ENCODE data around the gene ASCC1. TPM values are rescaled to one million over a fixed set of nuclear protein-coding genes. Genes with fewer than 3 reads are reported as not detected.

Gene ASCC1
- total RNA-seq, 2 experiments from 2014 or later, result 16.5 to 19.0 TPM

DNA sequence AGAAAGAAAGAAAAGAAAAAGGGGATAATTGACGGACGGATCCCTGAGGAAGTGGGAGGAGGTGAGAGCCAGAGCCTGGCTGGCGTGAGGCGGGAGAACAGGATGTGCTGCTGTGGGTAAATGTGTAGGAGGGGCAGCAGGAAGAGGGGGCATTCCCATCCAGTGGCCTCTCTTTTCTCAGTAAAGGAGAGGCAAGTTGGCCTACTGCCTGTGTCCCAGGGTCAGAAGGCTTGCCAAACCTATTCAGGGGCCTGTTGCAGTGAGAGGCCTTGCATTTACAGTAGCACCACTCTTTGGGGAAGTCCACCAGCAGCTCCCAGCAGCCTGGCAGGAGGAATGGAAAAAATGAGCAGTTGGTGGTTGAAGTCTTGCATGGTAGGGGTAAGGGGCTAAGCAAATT is 26.6 kb upstream of the ASCC1 start:
- peaks cover 9% of the 10 kb centered on the region for H3K36me3 Mint-ChIP-seq (ENCODE audit: low read depth)
- intact Hi-C loops (cut with DNase I, micrococcal nuclease), result loop anchor here in 1 of 2 experiments (5.0 kb wide), 1 partner anchor 95 kb away; no protein-coding TSS in a partner anchor
- Histone ChIP-seq H3K36me3 (ENCODE audit: insufficient read depth, low read length) (peaks cover 2% of the 10 kb centered on the region), H3K9me3 (ENCODE audit: control insufficient read depth in 1 of 2, insufficient read depth in 1 of 2, low read length in 2 of 2) (no peaks in the 10 kb centered on the region), H3K27me3 (ENCODE audit: control insufficient read depth in 1 of 2, insufficient read depth in 2 of 2, low read length in 2 of 2) (no peaks in the 10 kb centered on the region), H3K27ac (ENCODE audit: low read depth in 1 of 2, low read length in 2 of 2) (no peak overlapping the region), H3K4me3 (ENCODE audit: low read length) (no peak overlapping the region), H3K4me1 (ENCODE audit: insufficient read depth, low read length) (peaks cover 69% of the 10 kb centered on the region)
- H3K4me1 Mint-ChIP-seq (ENCODE audit: low read depth), result peaks cover 78% of the 10 kb centered on the region
- POLR2A ChIA-PET, result interaction anchor here (1.0 to 2.1 kb wide), 3 partner anchors 26 to 112 kb away, joined by 3 to 6 read pairs (median 4); partner anchors contain the start of genes ASCC1 and DNAJB12
- no peak for ATAC-seq (ENCODE audit: poor library complexity)
- H3K9me3 Mint-ChIP-seq, result no peaks in the 10 kb centered on the region
- TF ChIP-seq, protein P1, sequence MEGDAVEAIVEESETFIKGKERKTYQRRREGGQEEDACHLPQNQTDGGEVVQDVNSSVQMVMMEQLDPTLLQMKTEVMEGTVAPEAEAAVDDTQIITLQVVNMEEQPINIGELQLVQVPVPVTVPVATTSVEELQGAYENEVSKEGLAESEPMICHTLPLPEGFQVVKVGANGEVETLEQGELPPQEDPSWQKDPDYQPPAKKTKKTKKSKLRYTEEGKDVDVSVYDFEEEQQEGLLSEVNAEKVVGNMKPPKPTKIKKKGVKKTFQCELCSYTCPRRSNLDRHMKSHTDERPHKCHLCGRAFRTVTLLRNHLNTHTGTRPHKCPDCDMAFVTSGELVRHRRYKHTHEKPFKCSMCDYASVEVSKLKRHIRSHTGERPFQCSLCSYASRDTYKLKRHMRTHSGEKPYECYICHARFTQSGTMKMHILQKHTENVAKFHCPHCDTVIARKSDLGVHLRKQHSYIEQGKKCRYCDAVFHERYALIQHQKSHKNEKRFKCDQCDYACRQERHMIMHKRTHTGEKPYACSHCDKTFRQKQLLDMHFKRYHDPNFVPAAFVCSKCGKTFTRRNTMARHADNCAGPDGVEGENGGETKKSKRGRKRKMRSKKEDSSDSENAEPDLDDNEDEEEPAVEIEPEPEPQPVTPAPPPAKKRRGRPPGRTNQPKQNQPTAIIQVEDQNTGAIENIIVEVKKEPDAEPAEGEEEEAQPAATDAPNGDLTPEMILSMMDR (IDR thresholded peaks at IDR 0.05), result no peak
- peak overlapping the region; percentile 23 for H3K4me3 Mint-ChIP-seq
- CTCF ChIA-PET, result no interaction called here
- H3K27ac Mint-ChIP-seq, result peak overlapping the region; percentile 96
- no peak for DNase-seq
- H3K27me3 Mint-ChIP-seq, result no peaks in the 10 kb centered on the region

DNA sequence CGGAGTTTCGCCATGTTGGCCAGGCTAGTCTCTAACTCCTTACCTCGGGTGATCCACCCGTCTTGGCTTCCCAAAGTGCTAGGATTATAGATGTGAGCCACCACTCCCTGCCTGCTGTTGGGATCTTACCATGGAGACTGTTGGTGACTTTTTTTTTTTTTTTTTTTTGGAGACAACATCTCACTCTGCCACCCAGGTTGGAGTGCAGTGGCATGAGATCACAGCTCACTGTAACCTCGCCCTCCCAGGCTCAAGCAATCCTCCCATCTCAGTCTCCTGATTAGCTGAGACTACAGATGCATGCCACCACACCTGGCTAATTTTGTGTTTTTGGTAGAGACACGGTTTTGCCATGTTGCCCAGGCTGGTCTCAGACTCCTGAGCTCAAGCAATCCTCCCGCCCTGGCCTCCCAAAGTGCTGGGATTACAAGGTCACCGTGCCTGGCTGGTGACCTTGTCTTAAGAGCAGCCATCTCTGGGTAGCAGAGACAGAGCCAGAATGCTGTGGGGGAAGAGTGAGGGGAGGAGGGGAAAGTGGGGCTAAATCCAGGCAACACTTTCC is 25.7 kb upstream of the ASCC1 start:
- no peaks in the 10 kb centered on the region for H3K27me3 ChIP-seq (ENCODE audit: control insufficient read depth in 1 of 2, insufficient read depth in 2 of 2, low read length in 2 of 2)
- Mint-ChIP-seq H3K9me3 (no peaks in the 10 kb centered on the region), H3K36me3 (ENCODE audit: low read depth) (peaks cover 17% of the 10 kb centered on the region), H3K4me3 (no peak overlapping the region), H3K27me3 (no peaks in the 10 kb centered on the region), H3K27ac (peak overlapping the region; percentile 96), H3K4me1 (ENCODE audit: low read depth) (peaks cover 69% of the 10 kb centered on the region)
- peaks cover 60% of the 10 kb centered on the region for H3K4me1 ChIP-seq (ENCODE audit: insufficient read depth, low read length)
- no peak overlapping the region for H3K27ac ChIP-seq (ENCODE audit: low read depth in 1 of 2, low read length in 2 of 2)
- TF ChIP-seq, protein P1 (IDR thresholded peaks at IDR 0.05), result no peak
- peaks cover 9% of the 10 kb centered on the region for H3K36me3 ChIP-seq (ENCODE audit: insufficient read depth, low read length)
- no peak for ATAC-seq (ENCODE audit: poor library complexity)
- intact Hi-C loops (cut with DNase I, micrococcal nuclease), result loop anchor here in 1 of 2 experiments (5.0 kb wide), 1 partner anchor 96 kb away; no protein-coding TSS in a partner anchor
- ChIA-PET CTCF (no interaction called here), POLR2A (interaction anchor here (2.1 kb wide), 1 partner anchor 33 kb away, joined by 6 read pairs; no protein-coding TSS in a partner anchor)
- DNase-seq, result no peak
- H3K9me3 ChIP-seq (ENCODE audit: control insufficient read depth in 1 of 2, insufficient read depth in 1 of 2, low read length in 2 of 2), result no peaks in the 10 kb centered on the region
- H3K4me3 ChIP-seq (ENCODE audit: low read length), result no peak overlapping the region

DNA sequence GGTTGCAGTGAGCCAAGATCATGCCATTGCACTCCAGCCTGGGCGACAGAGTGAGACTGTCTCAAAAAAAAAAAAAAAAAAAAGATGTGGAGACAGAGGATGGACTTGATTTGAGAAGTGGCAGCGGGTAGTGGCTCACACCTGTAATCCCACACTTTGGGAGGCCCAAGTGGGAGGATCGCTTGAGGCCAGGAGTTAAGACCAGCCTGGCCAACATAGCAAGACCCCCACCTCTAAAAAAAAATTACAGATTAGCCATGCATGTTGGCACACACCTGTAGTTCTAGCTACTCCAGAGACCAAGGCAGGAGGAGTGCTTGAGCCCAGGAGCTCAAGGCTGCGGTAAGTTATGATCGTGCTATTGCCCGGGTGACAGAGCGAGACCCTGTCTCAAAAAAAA is 24.3 kb upstream of the ASCC1 start:
- no peak overlapping the region for H3K4me3 ChIP-seq (ENCODE audit: low read length)
- no peak overlapping the region for H3K27ac ChIP-seq (ENCODE audit: low read depth in 1 of 2, low read length in 2 of 2)
- Mint-ChIP-seq H3K4me1 (ENCODE audit: low read depth) (peaks cover 64% of the 10 kb centered on the region), H3K4me3 (no peak overlapping the region), H3K9me3 (no peaks in the 10 kb centered on the region), H3K27ac (no peak overlapping the region), H3K27me3 (no peaks in the 10 kb centered on the region), H3K36me3 (ENCODE audit: low read depth) (peaks cover 28% of the 10 kb centered on the region)
- H3K4me1 ChIP-seq (ENCODE audit: insufficient read depth, low read length), result peaks cover 46% of the 10 kb centered on the region
- ChIA-PET CTCF (no interaction called here), POLR2A (interaction anchor here (2.8 kb wide), 1 partner anchor 8 kb away, joined by 14 read pairs; no protein-coding TSS in a partner anchor)
- ATAC-seq (ENCODE audit: poor library complexity), result no peak
- peaks cover 20% of the 10 kb centered on the region for H3K36me3 ChIP-seq (ENCODE audit: insufficient read depth, low read length)
- intact Hi-C loops (cut with DNase I, micrococcal nuclease), result loop anchor here in 1 of 2 experiments (5.0 kb wide), 1 partner anchor 97 kb away; no protein-coding TSS in a partner anchor
- H3K9me3 ChIP-seq (ENCODE audit: control insufficient read depth in 1 of 2, insufficient read depth in 1 of 2, low read length in 2 of 2), result no peaks in the 10 kb centered on the region
- TF ChIP-seq, protein P1 (IDR thresholded peaks at IDR 0.05), result no peak
- DNase-seq, result no peak
- H3K27me3 ChIP-seq (ENCODE audit: control insufficient read depth in 1 of 2, insufficient read depth in 2 of 2, low read length in 2 of 2), result no peaks in the 10 kb centered on the region
